Subcutaneous abdominal adipose tissue (tissue), 5 donors: ENCODE results near the gene GBA3.

Source experiments
- H3K27ac ChIP-seq: one replicate; pipeline ENCODE4 v1.7.0; 2013; ENCODE audit warnings: low read depth, mild to moderate bottlenecking, inconsistent platforms, low read length, moderate library complexity
- H3K27me3 ChIP-seq, 5 donors: one replicate each; pipeline ENCODE4 v1.7.0; 2013; ENCODE audit warnings: low read length in 5 of 5, inconsistent platforms in 1 of 5; ENCODE audit not compliant: control insufficient read depth in 5 of 5, insufficient read depth in 4 of 5
- H3K36me3 ChIP-seq, 5 donors: one replicate each; pipeline ENCODE4 v1.7.0; 2013; ENCODE audit warnings: low read length in 5 of 5; ENCODE audit not compliant: control insufficient read depth in 5 of 5, insufficient read depth in 5 of 5
- H3K4me1 ChIP-seq, 5 donors: one replicate each; pipeline ENCODE4 v1.7.0; 2013; ENCODE audit warnings: low read length in 5 of 5, mild to moderate bottlenecking in 3 of 5, moderate library complexity in 1 of 5; ENCODE audit not compliant: control insufficient read depth in 5 of 5, insufficient read depth in 5 of 5
- H3K4me3 ChIP-seq, 5 donors: one replicate each; pipeline ENCODE4 v1.7.0; 2013; ENCODE audit warnings: low read length in 5 of 5, low read depth in 1 of 5
- H3K9ac ChIP-seq, 5 donors: one replicate each; pipeline ENCODE4 v1.7.0; 2013; ENCODE audit warnings: low read length in 5 of 5, mild to moderate bottlenecking in 4 of 5, moderate library complexity in 3 of 5
- H3K9me3 ChIP-seq, 5 donors: one replicate each; pipeline ENCODE4 v1.7.0; 2013; ENCODE audit warnings: low read length in 5 of 5; ENCODE audit not compliant: control insufficient read depth in 5 of 5
- donor health status: healthy.
- donor health status: healthy.
- donor health status: healthy.
- donor health status: healthy.
- donor health status: healthy.

Gene GBA3

DNA sequence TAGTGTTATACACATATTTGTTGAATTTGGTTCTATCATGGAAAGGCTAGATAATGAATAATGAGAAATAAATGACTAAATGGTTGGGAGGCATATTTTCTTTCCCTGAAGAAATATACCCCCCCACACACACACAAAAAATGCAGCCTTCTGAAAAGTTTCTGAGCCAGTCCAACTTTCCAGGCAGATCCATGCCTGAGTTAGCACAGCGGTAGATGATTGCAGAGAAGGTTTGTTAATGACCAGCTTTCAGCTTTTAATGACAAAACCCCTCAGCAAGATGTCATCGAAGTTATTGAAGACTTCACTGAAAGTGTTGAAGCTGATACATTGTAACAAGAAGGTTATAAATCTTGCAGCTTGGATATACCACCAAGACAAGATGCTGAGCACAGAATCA, 61.4 kb downstream of the GBA3 start:
- H3K27me3 ChIP-seq = no peaks in the 10 kb centered on the region
- no peak overlapping the region for H3K27ac ChIP-seq
- H3K9ac ChIP-seq = no peak overlapping the region
- no peak overlapping the region for H3K4me3 ChIP-seq
- H3K36me3 ChIP-seq = no peaks in the 10 kb centered on the region
- no peaks in the 10 kb centered on the region for H3K4me1 ChIP-seq
- H3K9me3 ChIP-seq = peaks cover 0 to 4% (median 0%) of the 10 kb centered on the region in 5 donors

- no peak overlapping the region for H3K9ac ChIP-seq
- H3K27me3 ChIP-seq = no peaks in the 10 kb centered on the region
- H3K36me3 ChIP-seq = no peaks in the 10 kb centered on the region
- H3K27ac ChIP-seq = no peak overlapping the region
- H3K4me3 ChIP-seq = no peak overlapping the region
- no peaks in the 10 kb centered on the region for H3K4me1 ChIP-seq
- no peaks in the 10 kb centered on the region for H3K9me3 ChIP-seq
Observed at GRCh38 chr4:22762548-22762947, 69.8 kb downstream of the GBA3 start.

DNA sequence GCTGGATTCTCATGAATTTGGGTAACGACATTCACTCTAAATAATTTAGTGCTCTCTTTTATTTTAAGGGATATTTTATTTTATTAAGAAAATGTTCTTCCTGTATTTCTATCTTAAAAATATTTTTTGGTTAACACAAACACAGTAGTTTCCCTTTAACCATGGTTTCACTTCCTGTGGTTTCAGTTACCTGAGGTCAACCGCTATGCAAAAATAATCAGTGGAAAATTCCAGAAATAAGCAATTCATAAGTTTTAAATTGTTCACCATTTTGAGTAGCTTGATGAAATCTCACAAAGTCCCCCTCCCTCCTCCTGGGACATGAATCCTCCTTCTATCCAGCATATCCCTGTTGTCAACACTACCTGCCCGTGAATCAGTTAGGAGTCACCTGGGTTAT, 71.4 kb downstream of the GBA3 start:
- Histone ChIP-seq H3K4me3 (no peak overlapping the region), H3K36me3 (no peaks in the 10 kb centered on the region), H3K9me3 (no peaks in the 10 kb centered on the region), H3K27me3 (no peaks in the 10 kb centered on the region), H3K27ac (no peak overlapping the region), H3K9ac (no peak overlapping the region), H3K4me1 (no peaks in the 10 kb centered on the region)

- H3K4me1 ChIP-seq = no peaks in the 10 kb centered on the region
- no peak overlapping the region for H3K4me3 ChIP-seq
Observed at GRCh38 chr4:22766068-22766467, 73.3 kb downstream of the GBA3 start.

GRCh38 chr4:22778547-22779163, 85.9 kb downstream of the GBA3 start:
- Histone ChIP-seq H3K9ac (no peak overlapping the region), H3K9me3 (peaks cover 0 to 2% (median 0%) of the 10 kb centered on the region in 5 donors), H3K4me1 (no peaks in the 10 kb centered on the region), H3K4me3 (no peak overlapping the region), H3K27ac (no peak overlapping the region), H3K36me3 (no peaks in the 10 kb centered on the region), H3K27me3 (no peaks in the 10 kb centered on the region)

More at GRCh38 chr4:22766068-22766467, 73.3 kb downstream of the GBA3 start:
- Histone ChIP-seq H3K36me3 (no peaks in the 10 kb centered on the region), H3K27ac (no peak overlapping the region), H3K9ac (no peak overlapping the region), H3K27me3 (no peaks in the 10 kb centered on the region), H3K9me3 (no peaks in the 10 kb centered on the region)

GRCh38 chr4:22780317-22780716, 87.6 kb downstream of the GBA3 start:
- Histone ChIP-seq H3K36me3 (no peaks in the 10 kb centered on the region), H3K27me3 (no peaks in the 10 kb centered on the region), H3K9ac (no peak overlapping the region), H3K27ac (no peak overlapping the region), H3K4me1 (no peaks in the 10 kb centered on the region), H3K4me3 (no peak overlapping the region), H3K9me3 (peaks cover 0 to 2% (median 0%) of the 10 kb centered on the region in 5 donors)

DNA sequence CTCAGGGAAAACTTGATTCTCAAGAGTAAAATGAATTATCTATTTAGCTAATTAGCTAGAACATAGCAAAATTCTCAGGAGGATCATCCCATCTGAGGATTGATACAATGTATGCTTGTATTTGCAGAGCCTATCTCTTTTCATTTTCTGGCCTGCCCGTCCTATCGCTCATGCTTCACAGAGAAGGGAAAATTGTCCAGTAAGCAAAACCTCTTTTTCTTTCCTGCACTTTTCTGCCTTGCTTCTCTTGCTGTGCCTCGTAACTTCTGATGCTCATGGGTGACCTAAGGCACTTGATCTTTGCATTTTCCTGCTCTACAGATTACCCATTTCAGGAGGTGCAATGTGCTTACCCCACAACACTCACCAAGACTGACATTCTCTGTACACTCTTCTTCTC, 88.1 kb downstream of the GBA3 start:
- no peak overlapping the region for H3K27ac ChIP-seq
- H3K4me1 ChIP-seq = no peaks in the 10 kb centered on the region
- peaks cover 0 to 2% (median 0%) of the 10 kb centered on the region in 5 donors for H3K9me3 ChIP-seq
- no peak overlapping the region for H3K4me3 ChIP-seq
- H3K27me3 ChIP-seq = no peaks in the 10 kb centered on the region
- H3K36me3 ChIP-seq = no peaks in the 10 kb centered on the region
- H3K9ac ChIP-seq = no peak overlapping the region

DNA sequence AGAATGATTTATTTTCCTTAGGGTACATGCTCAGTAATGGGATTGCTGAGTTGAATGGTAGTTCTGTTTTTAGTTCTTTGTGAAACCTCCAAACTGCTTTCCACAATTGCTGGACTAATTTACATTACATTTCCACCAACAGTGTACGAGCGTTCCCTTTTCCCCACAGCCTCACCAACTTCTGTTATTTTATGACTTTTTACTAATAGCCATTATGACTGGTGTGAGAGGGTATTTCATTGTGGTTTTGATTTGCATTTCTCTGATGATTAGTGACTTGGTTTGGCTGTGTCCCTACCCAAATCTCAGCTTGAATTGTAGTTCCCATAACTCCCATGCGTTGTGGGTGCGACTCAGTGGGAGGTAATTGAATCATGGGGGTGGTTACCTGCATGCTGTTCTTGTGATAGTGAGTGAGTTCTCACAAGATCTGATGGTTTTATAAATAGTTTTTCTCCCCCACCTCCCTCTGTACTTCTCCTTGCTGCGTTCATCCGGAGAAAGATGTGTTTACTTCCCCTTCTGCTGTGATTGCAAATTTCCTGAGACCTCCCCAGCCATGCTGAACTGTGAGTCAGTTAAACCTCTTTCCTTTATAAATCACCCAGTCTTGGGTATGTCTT, 95.1 kb downstream of the GBA3 start:
- no peaks in the 10 kb centered on the region for H3K9me3 ChIP-seq
- no peak overlapping the region for H3K4me3 ChIP-seq
- no peak overlapping the region for H3K27ac ChIP-seq
- H3K36me3 ChIP-seq = no peaks in the 10 kb centered on the region
- no peaks in the 10 kb centered on the region for H3K4me1 ChIP-seq
- no peak overlapping the region for H3K9ac ChIP-seq
- no peaks in the 10 kb centered on the region for H3K27me3 ChIP-seq

GRCh38 chr4:22790631-22791030, 97.9 kb downstream of the GBA3 start:
- H3K9me3 ChIP-seq = no peaks in the 10 kb centered on the region
- H3K4me1 ChIP-seq = no peaks in the 10 kb centered on the region
- no peak overlapping the region for H3K4me3 ChIP-seq
- H3K27ac ChIP-seq = no peak overlapping the region
- no peaks in the 10 kb centered on the region for H3K27me3 ChIP-seq
- H3K9ac ChIP-seq = no peak overlapping the region
- H3K36me3 ChIP-seq = no peaks in the 10 kb centered on the region

- Histone ChIP-seq H3K4me1 (no peaks in the 10 kb centered on the region), H3K27ac (no peak overlapping the region), H3K4me3 (no peak overlapping the region), H3K27me3 (no peaks in the 10 kb centered on the region), H3K9ac (no peak overlapping the region), H3K36me3 (no peaks in the 10 kb centered on the region), H3K9me3 (no peaks in the 10 kb centered on the region)
Observed at GRCh38 chr4:22794732-22795131, 102.0 kb downstream of the GBA3 start.
